ENCODE data around the gene AVPR2.

AVPR2 gene

GRCh38 chrX:153885968-153886903 is 18.2 kb upstream of the AVPR2 start, which contains the start of gene L1CAM:
Gene L1CAM (minus strand): TSS chrX:153886173. CDS start chrX:153875836, 10,337 bp downstream.
- no peak for DNase-seq (ENCODE audit: low read depth in 3 of 3)

- no peak for DNase-seq (ENCODE audit: low read depth in 3 of 3)
These were observed 17.6 kb upstream of the AVPR2 start for GRCh38 chrX:153886915-153887314.

GRCh38 chrX:153887385-153887784 is 17.1 kb upstream of the AVPR2 start:
- no peak for DNase-seq (ENCODE audit: low read depth in 3 of 3)

- no peak for DNase-seq (ENCODE audit: low read depth in 3 of 3)
These were observed 16.1 kb upstream of the AVPR2 start for GRCh38 chrX:153888344-153888743.

GRCh38 chrX:153889123-153889522 is 15.3 kb upstream of the AVPR2 start:
- DNase-seq (ENCODE audit: low read depth in 3 of 3), result no peak

GRCh38 chrX:153897899-153898298 is 6.6 kb upstream of the AVPR2 start:
- no peak for DNase-seq (ENCODE audit: low read depth in 3 of 3)

GRCh38 chrX:153900831-153901752 is 3.4 kb upstream of the AVPR2 start:
- DNase-seq (ENCODE audit: low read depth in 3 of 3), result peak in 1 of 3 donors; percentile 43

- DNase-seq (ENCODE audit: low read depth in 3 of 3), result no peak
These were observed 2.7 kb upstream of the AVPR2 start for GRCh38 chrX:153901753-153902140.

GRCh38 chrX:153902385-153902784 is 2.1 kb upstream of the AVPR2 start:
- DNase-seq (ENCODE audit: low read depth in 3 of 3), result no peak

GRCh38 chrX:153903238-153903980 is 1.1 kb upstream of the AVPR2 start:
- no peak for DNase-seq (ENCODE audit: low read depth in 3 of 3)

GRCh38 chrX:153905481-153906095 is 1.1 kb downstream of the AVPR2 start:
- DNase-seq (ENCODE audit: low read depth in 3 of 3), result no peak

- no peak for DNase-seq (ENCODE audit: low read depth in 3 of 3)
These were observed 1.8 kb downstream of the AVPR2 start for GRCh38 chrX:153906126-153906917.

GRCh38 chrX:153907456-153907855 is 3.0 kb downstream of the AVPR2 start:
- no peak for DNase-seq (ENCODE audit: low read depth in 3 of 3)

- no peak for DNase-seq (ENCODE audit: low read depth in 3 of 3)
These were observed 3.9 kb downstream of the AVPR2 start for GRCh38 chrX:153908219-153908860.

GRCh38 chrX:153909024-153909979 is 4.8 kb downstream of the AVPR2 start:
- DNase-seq (ENCODE audit: low read depth in 3 of 3), result no peak

- DNase-seq (ENCODE audit: low read depth in 3 of 3), result no peak
These were observed 5.5 kb downstream of the AVPR2 start for GRCh38 chrX:153909980-153910360.

- no peak for DNase-seq (ENCODE audit: low read depth in 3 of 3)
These were observed 6.0 kb downstream of the AVPR2 start for GRCh38 chrX:153910446-153910845.

- no peak for DNase-seq (ENCODE audit: low read depth in 3 of 3)
These were observed 7.3 kb downstream of the AVPR2 start for GRCh38 chrX:153911798-153912197.

- no peak for DNase-seq (ENCODE audit: low read depth in 3 of 3)
These were observed 8.7 kb downstream of the AVPR2 start for GRCh38 chrX:153913211-153913610.
